Panc1 (cell line): Measurements from ENCODE around the gene HASPIN.

Experiments
- POLR2AphosphoS5 ChIP-seq: IDR thresholded peaks from 2 replicates; pipeline ENCODE4 v1.6.1; 2012; ENCODE audit warnings: mild to moderate bottlenecking, low read depth, low read length, moderate library complexity
- REST ChIP-seq, 2 experiments: IDR thresholded peaks; 2 replicates each; pipeline ENCODE4 v1.6.1; 2011 to 2012; ENCODE audit warnings: low read depth in 2 of 2, control low read depth in 1 of 2, low read length in 1 of 2, mild to moderate bottlenecking in 1 of 2, moderate library complexity in 1 of 2; ENCODE audit not compliant: insufficient read depth in 1 of 2
- SIN3A ChIP-seq: IDR thresholded peaks from 2 replicates; pipeline ENCODE4 v1.6.1; 2012; ENCODE audit warnings: low read depth, mild to moderate bottlenecking, low read length, moderate library complexity, borderline replicate concordance; ENCODE audit not compliant: insufficient read depth

GRCh38 chr17:3755335-3756030, 31.8 kb downstream of the HASPIN start:
- TF ChIP-seq SIN3A = no peak
- TF ChIP-seq REST (IDR thresholded peaks at IDR 0.05; ENCODE audit: insufficient read depth in 1 of 2, low read depth in 2 of 2, low read length in 1 of 2) = no peak
- TF ChIP-seq POLR2AphosphoS5 = no peak
